HepG2 (cell line): Measurements from ENCODE around the gene RBM8A. TPM values are rescaled to one million over a fixed set of nuclear protein-coding genes. Genes with fewer than 3 reads are reported as not detected.
A peak's percentile ranks its signal among the peaks of the same experiment; 100 is the strongest.

ENCODE experiments used
- ATAC-seq: fragments of 200-7000 bp; cut with Tn5 transposase; 3 replicates; pipeline ENCODE4 v1.9.1; 2020; ENCODE audit warnings: mild to moderate bottlenecking, moderate library complexity
- BruUV-seq: library from RNA; stranded (reverse); fragments of 400-500 nt; replicated peaks from 2 replicates; lab custom pipeline; 2021; lab: Mats Ljungman, UMichigan
- CTCF ChIA-PET: fragments of 300-600 bp; formaldehyde crosslinking; extraction: SDS; loops from one replicate; lab custom pipeline; 2021; ENCODE audit warnings: low total read pairs, inconsistent platforms, low intra/inter-chr PET ratio; lab: Yijun Ruan, JAX
- POLR2A ChIA-PET: fragments of 350-600 bp; sonication (Branson Sonifier 250); formaldehyde crosslinking; loops from one replicate; lab custom pipeline; 2020; ENCODE audit warnings: antibody characterized with exemption, inconsistent platforms; lab: Yijun Ruan, JAX
- DNase-seq: peaks from one replicate; pipeline ENCODE4 v3.0.0-alpha.2; 2015; ENCODE audit warnings: low spot score
- FAIRE-seq: peaks from 3 replicates; lab custom pipeline; 2011; peaks lifted over from hg19 to GRCh38; lab: Jason Lieb, UNC
- H2AFZ ChIP-seq: one replicate; pipeline ENCODE4 v1.6.1; 2011; ENCODE audit warnings: low read length, inconsistent platforms
- H3K27ac ChIP-seq: fragments of 300-600 bp; 3 replicates; pipeline ENCODE4 v1.8.0; 2011; ENCODE audit warnings: mixed run types, mild to moderate bottlenecking, mixed read lengths, low read length, inconsistent platforms; ENCODE audit not compliant: insufficient read depth; ENCODE audit errors: extremely low read length
- H3K27me3 ChIP-seq, 2 experiments: fragments of 200-600 bp in 1 of 2; 2 replicates in 1 of 2; 3 replicates in 1 of 2; pipeline versions ENCODE4 v1.6.0 to v1.8.0; 2011; ENCODE audit warnings: low read length in 2 of 2, mild to moderate bottlenecking in 2 of 2, moderate library complexity in 2 of 2, inconsistent platforms in 1 of 2; ENCODE audit not compliant: insufficient read depth in 2 of 2, control insufficient read depth in 1 of 2
- H3K36me3 ChIP-seq, 2 experiments: fragments of 200-600 bp in 1 of 2; replicated peaks in 1 of 2; 2 replicates in 1 of 2; 3 replicates in 1 of 2; pipeline versions ENCODE4 v1.5.1 to v1.8.0; 2011; ENCODE audit warnings: low read length in 2 of 2, inconsistent platforms in 1 of 2; ENCODE audit not compliant: insufficient read depth in 2 of 2, control insufficient read depth in 1 of 2
- H3K4me1 ChIP-seq: 2 replicates; pipeline ENCODE4 v1.5.1; 2012; ENCODE audit warnings: low read length, inconsistent platforms; ENCODE audit not compliant: insufficient read depth
- H3K4me2 ChIP-seq: 2 replicates; pipeline ENCODE4 v1.6.0; 2011; ENCODE audit warnings: low read depth, low read length, inconsistent platforms
- H3K4me3 ChIP-seq, 3 experiments: fragments of 200-600 bp in 1 of 3; sonication (generic), shearing (Covaris generic) in 1 of 3; replicated peaks in 1 of 3; 2 replicates each; pipeline ENCODE4 v1.5.1; 2011 to 2016; ENCODE audit warnings: low read length in 3 of 3, inconsistent platforms in 2 of 3, low read depth in 2 of 3, mild to moderate bottlenecking in 2 of 3, control low read depth in 1 of 3, mixed read lengths in 1 of 3; ENCODE audit not compliant: insufficient read depth in 1 of 3
- H3K79me2 ChIP-seq: one replicate; pipeline ENCODE4 v1.6.1; 2011; ENCODE audit warnings: low read length, inconsistent platforms; ENCODE audit not compliant: insufficient read depth
- H3K9ac ChIP-seq: 2 replicates; pipeline ENCODE4 v1.6.0; 2011; ENCODE audit warnings: mild to moderate bottlenecking, low read depth, low read length, inconsistent platforms; ENCODE audit not compliant: insufficient read depth
- H3K9me3 ChIP-seq: 2 replicates; pipeline ENCODE4 v1.5.1; 2012; ENCODE audit warnings: mild to moderate bottlenecking, low read length
- H4K20me1 ChIP-seq: 2 replicates; pipeline ENCODE4 v1.6.0; 2011; ENCODE audit warnings: inconsistent platforms, mild to moderate bottlenecking, low read length, moderate library complexity; ENCODE audit not compliant: insufficient read depth
- BHLHE40 ChIP-seq: IDR thresholded peaks from 2 replicates; pipeline ENCODE4 v1.6.1; 2011; ENCODE audit warnings: low read length, improper control_type of control experiment
- FOSL1 ChIP-seq: sonication (generic); formaldehyde crosslinking; IDR thresholded peaks from 2 replicates; pipeline ENCODE4 v1.9.0; 2021; ENCODE audit warnings: missing genetic modification reagents, borderline replicate concordance
- GMEB2 ChIP-seq: IDR thresholded peaks from 2 replicates; pipeline ENCODE4 v1.6.1; 2016; ENCODE audit warnings: missing biosample characterization, missing genetic modification reagents, low read depth
- HNF4G ChIP-seq, 2 experiments: sonication (generic) in 1 of 2; formaldehyde crosslinking in 1 of 2; IDR thresholded peaks; 2 replicates each; pipeline versions ENCODE4 v1.4.0 to v1.6.1; 2011 to 2020; ENCODE audit warnings: borderline replicate concordance in 2 of 2, low read depth in 2 of 2, mild to moderate bottlenecking in 2 of 2, low read length in 1 of 2, missing genetic modification reagents in 1 of 2, moderate library complexity in 1 of 2
- KLF16 ChIP-seq, 2 experiments: sonication (generic) in 1 of 2; formaldehyde crosslinking in 1 of 2; IDR thresholded peaks; 2 replicates each; pipeline versions ENCODE4 v1.6.1 to v1.8.0; 2016 to 2023; ENCODE audit warnings: missing genetic modification reagents in 2 of 2, missing compliant biosample characterization in 1 of 2
- MIXL1 ChIP-seq: IDR thresholded peaks from 2 replicates; pipeline ENCODE4 v1.6.1; 2016
- MTF1 ChIP-seq: sonication (generic); formaldehyde crosslinking; IDR thresholded peaks from 2 replicates; pipeline ENCODE4 v1.5.0; 2020; ENCODE audit warnings: missing genetic modification reagents
- RFXAP ChIP-seq: sonication (generic); formaldehyde crosslinking; IDR thresholded peaks from 2 replicates; pipeline ENCODE4 v1.4.0; 2020; ENCODE audit warnings: missing genetic modification reagents, borderline replicate concordance
- SSRP1 ChIP-seq: IDR thresholded peaks from 2 replicates; pipeline ENCODE4 v1.6.1; 2016; ENCODE audit warnings: control low read depth
- TOE1 ChIP-seq: sonication (generic); formaldehyde crosslinking; IDR thresholded peaks from 2 replicates; pipeline ENCODE4 v1.4.0; 2020; ENCODE audit warnings: mild to moderate bottlenecking, missing genetic modification reagents
- ZFP36 ChIP-seq: fragments of 150-350 bp; IDR thresholded peaks from 2 replicates; pipeline ENCODE4 v1.6.1; 2018; ENCODE audit warnings: borderline replicate concordance, low read length, low read depth; ENCODE audit not compliant: partially characterized antibody
- ZNF20 ChIP-seq: sonication (generic); formaldehyde crosslinking; IDR thresholded peaks from 2 replicates; pipeline ENCODE4 v1.4.0; 2020; ENCODE audit warnings: mild to moderate bottlenecking, moderate library complexity, missing genetic modification reagents
- ZNF232 ChIP-seq: sonication (generic); formaldehyde crosslinking; IDR thresholded peaks from 2 replicates; pipeline ENCODE4 v1.4.0; 2020; ENCODE audit warnings: missing genetic modification reagents, borderline replicate concordance
- ZNF256 ChIP-seq: sonication (generic); formaldehyde crosslinking; conservative IDR thresholded peaks from 2 replicates; pipeline ENCODE4 v1.4.0; 2020; ENCODE audit warnings: missing genetic modification reagents
- ZNF333 ChIP-seq: sonication (generic); formaldehyde crosslinking; IDR thresholded peaks from 2 replicates; pipeline ENCODE4 v1.4.0; 2020; ENCODE audit warnings: mild to moderate bottlenecking, missing genetic modification reagents, borderline replicate concordance
- ZNF414 ChIP-seq: sonication (generic); formaldehyde crosslinking; IDR thresholded peaks from 2 replicates; pipeline ENCODE4 v1.5.0; 2020; ENCODE audit warnings: missing genetic modification reagents
- ZNF460 ChIP-seq: sonication (generic); formaldehyde crosslinking; IDR thresholded peaks from 2 replicates; pipeline ENCODE4 v1.5.1; 2020; ENCODE audit warnings: missing genetic modification reagents, mild to moderate bottlenecking, borderline replicate concordance
- ZNF770 ChIP-seq: sonication (generic); formaldehyde crosslinking; IDR thresholded peaks from 2 replicates; pipeline ENCODE4 v1.5.0; 2020; ENCODE audit warnings: mild to moderate bottlenecking, missing genetic modification reagents
- ZNF775 ChIP-seq: sonication (generic); formaldehyde crosslinking; IDR thresholded peaks from 2 replicates; pipeline ENCODE4 v1.4.0; 2020; ENCODE audit warnings: missing genetic modification reagents, mild to moderate bottlenecking, moderate library complexity, borderline replicate concordance
- WGBS: methylation state at CpG from one replicate; pipeline ENCODE4 v1.1.6; 2017; ENCODE audit warnings: low lambda C conversion rate; 5-methylcytosine and 5-hydroxymethylcytosine counted together
- in situ Hi-C: cut with HindIII; loops from 2 replicates; pipeline ENCODE4 v1.10.0; 2017; ENCODE audit warnings: low pct_unique_long_range_greater_than_20kb; ENCODE audit not compliant: extremely low pct_ligation_motif_present
- intact Hi-C: fragments of 100-400 bp; cut with micrococcal nuclease; formaldehyde crosslinking; loops from one replicate; pipeline ENCODE4 v1.10.0; 2022; ENCODE audit not compliant: unreplicated experiment
- polyA plus RNA-seq, 8 experiments: library from polyadenylated mRNA; depleted of rRNA in 3 of 8; stranded (reverse) in 7 of 8; unstranded in 1 of 8; fragments of >200 nt; fragmentation: Illumina TruSeq in 4 of 8; extraction: Trizol in 4 of 8; gene quantifications; 2 replicates each; pipeline versions ENCODE4 v1.2.1 to v1.2.3, GENCODE V29; 2011 to 2016; ENCODE audit warnings: low read depth in 4 of 8, missing spikeins in 1 of 8, mixed read lengths in 1 of 8; ENCODE audit not compliant: insufficient read depth in 1 of 8
- total RNA-seq, 5 experiments: library from RNA; depleted of rRNA; stranded (reverse); fragments of >200 nt; fragmentation: Illumina TruSeq; extraction: Trizol; gene quantifications; 2 replicates each; pipeline ENCODE4 v1.2.3, GENCODE V29; 2016; ENCODE audit warnings: low read depth in 1 of 5

The RBM8A gene
- total and polyA plus RNA-seq, 2 of the 13 experiments (the other 11 are each of a cell fraction or from before 2014, with no cell fraction given) = 106 to 162 TPM

GRCh38 chr1:145927916-145928643, 796 bp upstream of the RBM8A start:
- peaks cover 17% of the 10 kb centered on the region for H3K4me1 ChIP-seq
- H3K9ac ChIP-seq = peak overlapping the region; percentile 96
- H3K27me3 ChIP-seq = no peaks in the 10 kb centered on the region; a peak in 2 of 5 replicates
- FAIRE-seq = no peak
- H3K36me3 ChIP-seq = no peaks in the 10 kb centered on the region; a peak in 4 of 5 replicates
- H4K20me1 ChIP-seq = no peaks in the 10 kb centered on the region
- H2AFZ ChIP-seq = peak overlapping the region; percentile 39
- H3K9me3 ChIP-seq = no peaks in the 10 kb centered on the region
- WGBS = 50% methylated on average over 20 of the region's 20 CpGs
- ATAC-seq = no peak
- intact Hi-C loops (loop anchor here (2.0 to 5.0 kb wide), 2 partner anchors 36 to 37 kb away; partner anchors contain the start of genes ANKRD34A and POLR3GL), in situ Hi-C loops (loop anchor here (5.0 kb wide), 2 partner anchors 34 to 41 kb away; partner anchors contain the start of genes ANKRD34A, ANKRD35 and POLR3GL)
- H3K79me2 ChIP-seq = peaks cover 15% of the 10 kb centered on the region
- DNase-seq = no peak
- H3K27ac ChIP-seq = peak overlapping the region; percentile 88
- H3K4me3 ChIP-seq = peak overlapping the region; percentile 77 to 95 (median 83)
- ChIA-PET POLR2A (interaction anchor here (0.7 to 5.6 kb wide), 28 partner anchors 9 to 123 kb away, joined by 3 to 84 read pairs (median 7); partner anchors contain the start of genes ANKRD34A, ANKRD35, ITGA10 and LIX1L), CTCF (interaction anchor here (1.6 kb wide), 1 partner anchor 36 kb away, joined by 9 read pairs; no protein-coding TSS in a partner anchor)
- H3K4me2 ChIP-seq = peak overlapping the region; percentile 73
- TSS peak; percentile 97 for BruUV-seq
- TF ChIP-seq ZFP36 (no peak), ZNF333 (no peak), SSRP1 (CRISPR knock-in tag) (no peak), GMEB2 (no peak), ZNF460 (CRISPR knock-in tag) (peak; percentile 71; the same call in 1 of the 2 replicates), ZNF232 (CRISPR knock-in tag) (0 out of 2 replicates have a peak, but pooled peaks have one; percentile 30), KLF16 (CRISPR knock-in tag; IDR thresholded peaks at IDR 0.05) (no peak), TOE1 (CRISPR knock-in tag) (no peak), ZNF20 (CRISPR knock-in tag) (no peak), HNF4G (IDR thresholded peaks at IDR 0.05; ENCODE audit: borderline replicate concordance, low read depth, low read length) (no peak), HNF4G (CRISPR knock-in tag; IDR thresholded peaks at IDR 0.05; ENCODE audit: borderline replicate concordance, low read depth) (no peak), ZNF256 (CRISPR knock-in tag) (0 out of 2 replicates have a peak, but pooled peaks have one; percentile 4), MIXL1 (CRISPR knock-in tag) (no peak), BHLHE40 (no peak), MTF1 (0 out of 2 replicates have a peak, but pooled peaks have one; percentile 37), ZNF775 (CRISPR knock-in tag) (0 out of 2 replicates have a peak, but pooled peaks have one; percentile 11), RFXAP (CRISPR knock-in tag) (no peak), FOSL1 (CRISPR knock-in tag) (no peak), ZNF414 (CRISPR knock-in tag) (0 out of 2 replicates have a peak, but pooled peaks have one; percentile 2), ZNF770 (peak; percentile 49; the same call in 1 of the 2 replicates)
